ENCODE results near the gene SSC5D. TPM values are rescaled to one million over a fixed set of nuclear protein-coding genes. Genes with fewer than 3 reads are reported as not detected.
"Not testable (repeated sequence)": the region's sequence is repeated elsewhere in the genome, so short reads cannot be mapped to it uniquely, and the experiment has no call there.

SSC5D gene
- total RNA-seq, 1 donor from 2014 or later: 0.81 TPM

DNA sequence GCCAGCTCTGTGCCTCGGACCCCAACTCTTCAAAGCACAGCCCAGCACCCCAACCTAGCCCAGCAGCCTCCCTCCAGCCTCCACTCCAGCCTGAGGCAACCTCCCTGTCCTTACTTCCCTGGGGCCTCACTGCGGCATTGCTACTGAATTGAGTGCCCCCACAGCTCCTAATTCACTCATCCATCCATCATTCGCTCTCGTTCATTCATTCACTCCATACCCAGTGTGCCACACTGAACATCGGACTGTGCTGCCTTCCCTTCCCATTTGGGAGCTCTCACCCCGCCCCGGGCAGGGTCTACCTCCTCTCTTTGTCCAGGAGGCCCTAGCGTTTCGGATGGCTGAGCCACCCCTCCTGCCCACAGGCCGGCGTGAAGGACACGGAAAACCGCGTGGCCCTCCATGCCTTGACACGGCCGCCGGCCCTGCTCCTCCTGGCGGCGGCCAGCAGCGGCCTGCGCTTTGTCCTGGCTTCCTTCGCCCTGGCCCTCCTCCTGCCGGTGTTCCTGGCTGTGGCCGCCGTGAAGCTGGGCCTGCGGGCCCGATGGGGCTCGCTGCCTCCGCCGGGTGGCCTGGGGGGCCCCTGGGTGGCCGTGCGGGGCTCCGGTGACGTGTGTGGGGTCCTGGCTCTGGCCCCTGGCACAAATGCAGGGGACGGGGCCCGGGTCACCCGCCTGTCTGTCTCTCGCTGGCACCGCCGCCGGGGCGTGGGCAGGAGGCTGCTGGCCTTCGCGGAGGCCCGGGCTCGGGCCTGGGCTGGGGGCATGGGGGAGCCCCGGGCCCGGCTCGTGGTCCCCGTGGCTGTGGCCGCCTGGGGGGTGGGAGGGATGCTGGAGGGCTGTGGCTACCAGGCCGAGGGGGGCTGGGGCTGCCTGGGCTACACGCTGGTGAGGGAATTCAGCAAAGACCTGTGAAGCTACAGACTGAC, 1.9 kb upstream of the SSC5D start:
- DNase-seq (ENCODE audit: low spot score) (no peak), ATAC-seq (no peak)

DNA sequence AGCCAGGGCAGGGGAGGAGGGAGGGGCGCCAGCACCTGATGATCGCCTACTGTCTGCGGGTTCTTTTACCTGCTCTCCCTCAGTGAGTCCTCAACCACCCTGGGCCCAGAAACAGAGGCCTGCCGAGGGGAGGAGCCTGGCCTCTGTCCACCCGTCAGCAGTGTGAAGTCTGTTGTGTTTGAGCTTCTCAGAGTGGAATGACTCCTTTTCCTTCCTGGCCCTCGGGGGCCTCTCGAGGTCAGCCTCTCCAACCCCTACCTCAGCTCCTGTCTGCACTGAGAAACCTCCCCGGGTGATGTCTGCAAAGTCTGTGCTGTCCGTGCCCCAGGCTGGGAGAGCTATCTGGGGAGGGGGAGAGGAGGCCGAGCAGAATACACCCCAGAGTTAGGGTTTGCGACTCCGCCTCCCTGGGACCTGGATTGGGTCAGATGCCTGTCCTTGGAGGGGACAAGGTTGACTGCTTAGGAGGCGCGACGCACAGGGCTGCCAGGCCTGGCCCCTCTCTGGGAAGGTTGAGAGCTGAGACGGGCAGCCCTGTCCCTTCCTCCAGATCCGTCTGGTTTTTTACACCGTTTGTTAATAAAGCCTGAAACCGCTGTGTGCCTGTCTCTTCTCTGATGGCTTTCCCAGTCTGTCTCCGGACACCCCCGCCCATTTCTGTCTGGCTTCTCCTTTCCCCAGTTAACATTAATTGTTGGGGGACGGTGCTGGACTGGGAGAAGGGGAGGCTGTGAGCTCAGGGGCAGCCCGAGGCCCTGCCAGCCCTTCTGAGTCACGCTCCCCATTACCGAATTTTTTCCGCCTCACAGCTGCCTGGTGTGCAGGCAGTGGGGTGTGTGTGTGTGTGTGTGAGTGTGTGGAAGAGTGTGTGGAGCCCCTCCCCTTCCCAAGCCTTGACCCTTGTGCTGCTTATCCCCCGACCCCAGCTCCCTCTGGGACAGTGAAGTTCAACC, 989 bp upstream of the SSC5D start:
- ATAC-seq (peak; percentile 19), DNase-seq (ENCODE audit: low spot score) (no peak)

DNA sequence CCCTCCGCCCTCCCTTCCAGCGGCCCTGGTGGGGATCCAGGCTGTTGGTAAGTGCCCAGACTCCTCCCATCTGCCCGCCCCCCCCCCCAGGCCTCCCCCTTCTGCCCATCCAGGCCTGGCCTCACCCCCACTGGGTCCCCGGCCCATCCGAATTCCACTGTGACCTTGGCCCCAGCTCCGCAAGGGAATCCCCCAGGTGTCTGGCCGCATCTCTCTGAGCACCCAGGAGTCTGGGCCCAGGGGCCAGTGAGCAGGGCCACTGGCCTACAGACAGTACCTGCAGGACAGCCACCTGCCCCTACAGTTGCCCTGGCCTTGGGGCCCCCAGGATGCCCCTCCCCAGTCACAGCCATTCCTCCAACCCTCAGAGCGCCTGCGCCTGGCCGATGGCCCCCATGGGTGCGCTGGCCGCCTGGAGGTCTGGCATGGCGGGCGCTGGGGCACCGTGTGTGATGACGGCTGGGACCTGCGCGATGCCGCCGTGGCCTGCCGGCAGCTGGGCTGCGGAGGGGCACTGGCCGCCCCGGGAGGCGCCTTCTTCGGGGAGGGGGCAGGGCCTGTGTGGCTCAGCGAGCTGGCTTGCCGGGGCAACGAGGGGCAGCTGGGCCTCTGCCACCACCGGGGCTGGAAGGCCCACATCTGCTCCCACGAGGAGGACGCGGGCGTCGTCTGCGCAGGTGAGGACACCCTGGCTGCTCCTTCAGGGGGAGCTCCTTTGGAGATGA, 912 bp downstream of the SSC5D start:
- ATAC-seq (no peak), DNase-seq (ENCODE audit: low spot score) (no peak)

DNA sequence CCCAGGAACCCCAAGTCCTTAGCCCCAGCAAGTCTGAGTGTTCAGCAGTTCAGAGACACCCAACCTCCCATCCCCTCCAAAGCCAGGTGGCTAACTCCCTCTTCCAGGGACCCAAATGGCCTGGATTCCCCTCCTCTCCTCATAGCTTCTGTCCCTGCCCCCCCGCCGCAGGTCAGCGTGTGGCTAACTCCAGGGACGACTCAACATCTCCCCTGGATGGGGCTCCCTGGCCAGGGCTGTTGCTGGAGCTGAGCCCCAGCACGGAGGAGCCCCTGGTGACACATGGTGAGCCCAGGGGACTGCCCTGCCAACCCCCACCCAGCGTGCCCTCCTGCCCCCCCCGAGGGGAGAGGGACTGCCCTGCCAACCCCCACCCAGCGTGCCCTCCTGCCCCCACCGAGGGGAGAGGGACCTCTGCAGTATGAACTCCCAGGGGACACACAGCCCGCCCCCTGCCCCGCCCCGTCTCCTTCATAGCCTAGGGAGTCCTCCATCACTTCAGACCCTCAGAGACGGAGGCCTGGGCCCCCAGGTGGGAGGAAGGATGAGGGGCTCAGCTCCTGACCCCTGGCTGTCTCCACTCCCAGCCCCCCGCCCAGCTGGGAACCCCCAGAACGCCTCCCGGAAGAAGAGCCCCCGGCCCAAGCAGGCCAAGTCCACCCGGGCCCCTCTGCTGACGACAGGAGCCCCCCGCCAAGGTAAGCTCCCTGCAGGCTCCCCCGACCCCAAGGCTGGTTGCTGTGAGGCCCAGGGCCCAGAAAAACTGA, 1.7 kb downstream of the SSC5D start:
- DNase-seq (ENCODE audit: low spot score): no peak

DNA sequence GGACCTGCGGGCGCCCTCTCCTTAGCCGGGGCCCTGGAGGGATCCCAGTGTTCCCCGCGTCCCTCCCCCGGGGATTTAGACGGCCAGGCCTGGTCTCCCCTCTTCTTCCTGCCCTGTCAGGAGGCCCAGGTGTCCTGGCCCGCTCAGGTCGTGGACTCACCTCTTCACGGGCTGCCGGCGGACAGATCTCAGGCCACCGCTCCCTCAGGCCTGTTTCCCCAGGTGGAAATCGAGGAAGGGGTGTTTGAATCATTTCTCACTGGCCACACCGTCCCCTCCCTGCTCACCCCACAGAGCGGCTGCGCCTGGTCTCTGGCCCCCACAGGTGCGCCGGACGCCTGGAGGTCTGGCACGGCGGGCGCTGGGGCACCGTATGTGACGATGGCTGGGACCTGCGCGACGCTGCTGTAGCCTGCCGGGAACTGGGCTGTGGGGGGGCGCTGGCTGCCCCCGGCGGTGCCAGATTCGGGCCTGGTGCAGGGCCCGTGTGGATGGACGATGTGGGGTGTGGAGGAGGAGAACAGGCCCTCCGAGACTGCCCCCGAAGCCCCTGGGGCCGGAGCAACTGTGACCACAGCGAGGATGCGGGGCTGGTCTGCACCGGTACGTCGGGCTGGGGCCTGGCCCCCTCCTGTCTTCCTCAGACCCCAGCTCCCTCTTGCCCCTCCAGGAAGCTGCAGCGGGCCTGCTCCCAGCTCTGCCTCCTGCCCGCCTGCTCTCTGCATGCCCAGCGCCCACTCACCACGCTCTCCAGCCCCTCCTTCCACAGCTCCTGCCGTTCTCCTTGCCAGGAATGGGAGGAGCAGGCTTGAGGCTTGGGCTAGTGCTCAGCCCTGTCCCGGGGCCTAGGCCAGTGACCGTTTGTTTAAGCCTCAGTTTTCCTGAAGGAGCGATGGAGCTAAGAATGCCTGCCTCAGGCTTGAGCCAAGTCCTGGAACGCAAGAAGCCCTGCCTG, 2.5 kb downstream of the SSC5D start:
- DNase-seq (ENCODE audit: low spot score): no peak
- no peak for ATAC-seq

More for the DNA sequence above, 1.7 kb downstream of the SSC5D start:
- no peak for ATAC-seq

DNA sequence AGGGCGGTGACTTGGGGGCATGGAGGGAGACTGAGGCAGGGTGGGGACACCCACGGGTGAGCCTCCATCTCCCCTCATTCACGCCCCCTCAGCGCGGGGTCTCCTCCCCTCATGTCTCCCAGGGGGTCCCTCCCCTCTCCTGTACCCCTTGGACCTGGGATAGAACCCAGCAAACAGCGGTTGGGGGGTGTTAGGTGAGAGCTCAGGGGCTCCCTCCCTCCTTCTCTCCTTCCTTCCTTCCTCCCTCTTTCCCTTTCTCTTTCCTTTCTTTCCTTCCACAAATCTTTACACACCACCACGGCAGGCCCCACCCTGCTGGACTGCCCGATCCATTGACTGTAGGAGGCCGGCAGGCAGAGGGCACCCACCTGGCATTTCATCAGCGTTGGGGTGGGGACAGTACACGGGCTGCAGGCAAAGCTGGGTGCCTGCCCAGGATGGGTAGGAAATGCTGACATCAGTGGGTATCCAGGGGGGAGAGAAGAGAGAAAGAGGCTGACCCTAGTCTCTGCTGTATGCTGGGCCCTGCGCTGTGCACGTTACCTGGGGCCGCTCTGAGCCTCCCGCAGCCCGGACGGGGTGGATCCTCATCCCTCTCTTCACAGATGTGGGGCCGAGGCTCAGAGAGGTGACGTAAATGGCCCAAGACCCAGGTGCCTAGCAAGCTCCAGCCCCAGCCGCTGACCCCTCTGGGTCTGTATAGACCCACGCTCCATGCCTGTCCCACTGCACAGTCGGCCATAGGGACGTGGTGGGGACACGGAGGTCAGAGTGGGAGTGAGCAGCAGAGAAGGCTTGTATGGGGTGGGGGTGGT, 3.5 kb downstream of the SSC5D start:
- DNase-seq (ENCODE audit: low spot score) (no peak), ATAC-seq (no peak)

DNA sequence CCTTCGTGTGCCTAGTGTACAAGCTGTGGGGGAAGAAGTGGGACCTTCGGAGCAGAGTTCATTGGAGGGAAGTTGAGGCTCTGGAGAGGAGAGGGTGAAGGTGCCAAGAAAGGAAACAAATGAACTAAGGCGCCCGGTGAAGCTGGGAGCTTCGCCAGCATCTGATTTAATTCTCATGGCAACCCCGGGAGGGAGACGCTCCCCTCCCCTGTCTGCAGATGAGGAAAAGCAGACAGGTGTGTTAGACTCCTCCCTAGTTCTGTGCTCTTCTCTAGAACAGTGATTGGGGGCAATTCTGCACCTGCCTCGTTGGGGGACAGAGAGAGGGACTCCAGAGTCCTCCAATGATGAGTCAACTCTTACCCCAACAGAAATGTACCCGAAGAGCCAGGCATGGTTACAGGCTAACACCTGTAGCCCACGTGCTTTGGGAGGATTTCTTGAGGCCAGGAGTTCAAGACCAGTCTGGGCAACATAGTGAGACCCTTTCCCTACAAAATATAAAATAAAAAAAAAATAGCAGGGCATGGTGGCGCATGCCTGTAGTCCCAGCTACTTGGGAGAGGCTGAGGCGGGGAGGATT, 4.2 kb downstream of the SSC5D start:
- DNase-seq (ENCODE audit: low spot score) (no peak), ATAC-seq (no peak)

DNA sequence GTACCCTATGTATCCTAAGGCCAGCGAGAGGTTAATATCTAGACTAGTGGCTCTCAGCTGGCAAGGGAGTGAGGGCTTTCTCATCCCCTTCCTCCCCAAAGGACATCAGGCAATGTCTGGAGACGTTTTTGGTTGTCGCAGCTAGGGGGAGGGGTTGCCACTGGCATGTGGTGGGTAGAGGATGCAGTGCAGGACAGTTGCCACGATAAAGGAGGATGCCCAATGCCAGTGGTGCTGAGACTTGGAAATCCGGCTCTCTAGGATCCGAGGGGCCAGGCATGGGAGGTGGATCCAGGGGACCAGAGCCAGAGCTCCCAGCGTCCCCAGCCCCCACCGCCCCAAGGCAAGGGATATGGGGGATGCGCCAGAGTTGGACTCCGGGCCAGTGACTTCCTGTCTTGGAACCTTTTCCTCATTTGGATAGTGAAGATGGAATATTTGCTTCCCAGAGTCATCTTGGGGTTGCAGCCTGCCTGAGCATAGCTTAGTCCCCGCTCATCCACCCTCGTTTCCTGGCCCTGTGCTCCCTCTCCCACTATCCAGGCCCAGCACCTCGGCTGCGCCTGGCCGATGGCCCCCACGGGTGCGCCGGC, 4.9 kb downstream of the SSC5D start:
- ATAC-seq (no peak), DNase-seq (ENCODE audit: low spot score) (no peak)

DNA sequence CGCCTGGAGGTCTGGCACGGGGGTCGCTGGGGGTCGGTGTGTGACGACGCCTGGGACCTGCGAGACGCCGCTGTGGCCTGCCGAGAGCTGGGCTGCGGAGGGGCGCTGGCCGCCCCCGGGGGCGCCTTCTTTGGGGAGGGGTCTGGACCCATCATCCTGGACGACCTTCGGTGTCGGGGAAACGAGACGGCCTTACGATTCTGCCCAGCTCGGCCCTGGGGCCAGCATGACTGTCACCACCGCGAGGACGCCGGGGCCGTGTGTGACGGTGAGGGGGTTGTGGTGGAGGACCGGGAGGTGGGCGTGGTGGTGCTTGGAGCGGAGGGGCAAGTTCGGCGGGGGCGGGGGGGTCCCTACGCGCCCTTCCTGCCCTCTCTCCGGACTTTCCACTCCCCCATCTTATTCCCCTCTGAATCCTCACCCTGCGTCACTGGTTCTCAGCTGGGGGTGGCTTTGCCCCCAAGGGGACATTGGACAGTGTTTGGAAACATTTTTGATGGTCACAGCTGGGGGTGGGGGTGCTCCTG, 5.5 kb downstream of the SSC5D start:
- ATAC-seq: no peak
- DNase-seq (ENCODE audit: low spot score): no peak

DNA sequence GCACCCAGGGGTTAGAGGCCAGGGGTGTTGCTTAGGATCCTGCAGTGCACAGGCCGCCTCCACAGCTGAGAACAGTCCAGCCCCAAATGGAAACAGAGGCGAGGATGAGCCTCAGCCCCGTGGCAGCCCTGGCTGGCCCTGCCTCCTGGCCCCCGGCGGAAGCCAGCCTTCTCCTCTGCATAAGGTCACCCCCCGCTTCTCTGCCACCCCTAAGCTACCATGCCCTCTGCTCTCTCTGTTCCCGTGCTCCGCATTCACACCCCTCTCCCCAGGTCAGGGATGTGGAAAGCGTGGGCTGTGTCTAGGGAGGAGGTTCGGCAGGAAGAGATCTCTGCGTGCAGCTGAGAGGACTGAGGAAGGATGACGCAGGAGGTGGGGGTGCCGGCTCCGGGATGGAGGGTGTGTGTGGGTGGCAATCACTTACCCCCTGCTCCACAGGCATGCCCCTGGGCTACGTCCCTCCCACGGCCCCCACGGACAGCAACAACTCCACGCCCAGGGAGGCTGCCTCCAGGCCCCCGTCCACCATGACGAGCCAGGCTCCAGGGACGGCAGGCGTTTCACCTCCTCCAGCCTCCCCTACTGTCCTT, 6.0 kb downstream of the SSC5D start:
- ATAC-seq (peak; percentile 35), DNase-seq (ENCODE audit: low spot score) (no peak)

DNA sequence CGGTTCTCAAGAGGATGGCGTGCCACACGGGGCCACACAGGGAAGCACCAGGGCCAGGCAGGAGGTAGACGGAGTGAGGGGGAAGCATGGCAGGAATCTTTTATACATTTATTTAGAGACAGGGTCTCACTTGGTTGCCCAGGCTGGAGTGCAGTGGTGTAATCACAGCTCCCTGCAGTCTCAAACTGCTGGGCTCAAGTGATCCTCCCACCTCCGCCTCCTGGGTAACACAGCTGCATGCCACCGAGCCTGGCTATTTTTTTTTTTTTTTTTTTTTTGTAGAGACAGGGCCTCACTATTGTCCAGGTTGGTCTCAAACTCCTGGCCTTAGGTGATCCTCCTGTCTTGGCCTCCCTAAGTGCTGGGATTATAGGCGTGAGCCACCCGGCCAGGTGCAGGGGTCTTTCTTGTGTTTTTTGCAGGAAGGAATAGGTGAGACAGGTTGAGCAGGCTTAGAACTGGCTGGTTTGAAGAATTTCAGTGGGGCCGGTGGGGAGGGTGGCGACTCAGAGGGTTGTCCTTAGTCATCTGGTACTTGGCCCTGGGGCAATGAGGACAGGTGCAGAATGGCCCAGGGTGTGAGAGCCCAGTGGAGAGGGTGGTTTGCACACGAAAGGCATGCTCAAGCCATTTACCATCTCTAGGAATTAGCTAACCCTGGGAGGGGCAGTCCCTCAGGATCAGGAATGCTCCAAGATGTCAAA, 7.6 kb downstream of the SSC5D start:
- DNase-seq (ENCODE audit: low spot score) (no peak), ATAC-seq (no peak)

DNA sequence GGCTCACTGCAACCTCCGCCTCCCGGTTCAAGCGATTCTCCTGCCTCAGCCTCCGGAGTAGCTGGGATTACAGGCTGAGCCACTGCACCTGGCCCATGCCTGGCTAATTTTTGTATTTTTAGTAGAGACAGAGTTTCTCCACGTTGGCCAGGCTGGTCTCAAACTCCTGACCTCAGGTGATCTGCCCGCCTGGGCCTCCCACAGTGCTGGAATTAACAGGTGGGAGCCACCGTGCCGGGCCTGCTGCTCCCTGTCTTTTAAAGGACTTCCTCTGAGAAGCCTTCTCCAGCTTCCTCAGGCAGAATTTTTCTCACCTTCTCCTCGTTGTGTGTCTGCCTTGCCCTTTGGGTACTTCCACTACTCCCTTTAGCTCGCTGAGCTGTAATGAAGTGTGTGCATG, 8.6 kb downstream of the SSC5D start:
- not testable (repeated sequence) for ATAC-seq; DNase-seq (ENCODE audit: low spot score)

DNA sequence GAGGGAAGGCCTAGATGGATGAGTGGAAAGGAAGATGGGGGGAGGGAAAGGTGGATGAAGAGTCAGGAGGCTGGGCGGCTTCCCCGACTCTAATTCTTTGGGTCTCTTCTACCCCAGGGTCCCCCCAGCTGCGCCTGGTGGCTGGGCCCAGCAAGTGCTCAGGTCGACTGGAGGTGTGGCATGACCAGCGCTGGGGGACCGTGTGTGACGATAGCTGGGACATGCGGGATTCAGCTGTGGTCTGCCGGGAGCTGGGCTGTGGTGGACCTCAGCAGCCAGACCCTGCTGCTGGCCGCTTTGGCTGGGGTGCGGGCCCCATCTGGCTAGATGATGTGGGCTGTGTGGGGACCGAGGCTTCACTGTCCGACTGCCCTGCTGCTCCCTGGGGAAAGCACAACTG, 9.5 kb downstream of the SSC5D start:
- no peak for ATAC-seq

DNA sequence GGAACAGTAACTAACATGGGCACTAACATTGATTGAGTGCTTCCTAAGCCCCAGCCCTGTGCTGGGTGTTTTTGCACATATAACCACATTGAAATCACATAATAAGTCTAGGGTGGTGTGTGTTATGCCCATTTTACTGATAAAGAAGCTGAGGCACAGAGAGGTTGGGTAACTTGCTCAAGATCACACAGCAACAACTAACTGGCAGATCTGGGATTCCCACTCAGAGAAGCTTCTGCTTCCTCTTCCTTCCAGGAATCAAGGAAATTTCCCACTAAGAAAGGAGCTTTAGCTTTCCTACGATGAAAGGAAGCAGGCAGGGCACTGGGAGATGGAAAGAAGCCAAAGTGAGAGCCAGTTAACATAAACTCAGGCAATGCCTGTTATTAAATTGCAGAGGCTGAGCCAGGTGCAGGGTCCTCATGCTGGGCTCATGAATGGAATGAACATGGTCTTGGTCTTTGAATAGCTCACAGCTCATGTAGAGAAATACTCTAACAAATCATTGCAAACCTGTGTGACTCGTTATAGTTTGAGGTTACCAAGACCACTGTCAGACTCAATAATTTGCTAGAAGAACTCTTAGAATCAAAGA, 10.1 kb downstream of the SSC5D start:
- ATAC-seq (no peak), DNase-seq (ENCODE audit: low spot score) (no peak)

More for the DNA sequence above, 9.5 kb downstream of the SSC5D start:
- no peak for DNase-seq (ENCODE audit: low spot score)

DNA sequence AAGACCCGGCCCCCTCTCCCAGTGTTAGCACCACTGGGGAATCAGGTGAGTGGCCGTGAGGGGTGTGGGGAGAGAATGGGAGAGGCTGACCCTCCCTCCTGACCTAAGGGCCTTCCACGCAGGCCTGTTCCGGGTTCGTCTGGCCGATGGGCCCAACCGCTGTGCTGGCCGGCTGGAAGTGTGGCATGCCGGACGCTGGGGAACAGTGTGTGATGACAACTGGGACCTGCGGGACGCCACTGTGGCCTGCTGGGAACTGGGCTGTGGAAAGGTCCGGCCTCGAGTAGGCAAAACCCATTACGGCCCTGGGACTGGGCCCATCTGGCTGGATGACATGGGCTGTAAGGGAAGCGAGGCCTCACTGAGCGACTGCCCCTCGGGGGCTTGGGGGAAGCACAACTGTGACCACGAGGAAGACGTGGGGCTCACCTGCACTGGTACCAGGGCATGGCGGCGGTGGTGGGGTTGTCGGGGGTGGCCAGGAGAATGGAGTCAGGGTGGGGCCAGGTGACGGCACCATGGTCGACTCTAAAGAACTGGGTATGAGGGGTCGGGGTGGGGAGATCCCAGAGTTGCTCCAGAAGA, 12.2 kb downstream of the SSC5D start:
- ATAC-seq (no peak), DNase-seq (ENCODE audit: low spot score) (no peak)

Data from left lobe of liver (tissue), 2 donors.